Measurements from ENCODE around the gene C11orf16.
"Not testable (repeated sequence)": the region's sequence is repeated elsewhere in the genome, so short reads cannot be mapped to it uniquely, and the experiment has no call there.

Gene C11orf16, protein sequence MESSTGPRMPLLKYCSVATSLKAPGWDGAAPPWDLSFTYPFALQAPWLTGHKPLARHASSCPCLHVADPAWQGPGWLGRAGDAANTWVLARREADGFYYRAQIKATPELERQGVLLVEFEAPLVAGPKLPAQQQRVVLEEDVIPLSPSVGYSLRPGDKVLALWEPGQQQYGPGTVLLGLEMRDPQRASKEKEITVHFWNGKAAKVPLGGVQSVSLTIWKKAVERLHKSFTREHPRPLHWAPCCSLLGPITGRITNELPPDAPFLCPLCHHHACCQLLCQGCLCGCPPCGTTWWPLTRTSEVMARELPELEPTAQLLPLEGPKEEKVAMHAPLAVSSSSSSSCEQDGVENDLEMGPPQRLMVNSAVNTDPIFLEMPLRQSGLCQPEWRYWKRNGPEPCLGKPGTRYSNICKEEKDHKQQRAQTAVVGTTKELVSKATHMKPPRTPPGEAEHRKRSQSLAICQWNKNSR

DNA sequence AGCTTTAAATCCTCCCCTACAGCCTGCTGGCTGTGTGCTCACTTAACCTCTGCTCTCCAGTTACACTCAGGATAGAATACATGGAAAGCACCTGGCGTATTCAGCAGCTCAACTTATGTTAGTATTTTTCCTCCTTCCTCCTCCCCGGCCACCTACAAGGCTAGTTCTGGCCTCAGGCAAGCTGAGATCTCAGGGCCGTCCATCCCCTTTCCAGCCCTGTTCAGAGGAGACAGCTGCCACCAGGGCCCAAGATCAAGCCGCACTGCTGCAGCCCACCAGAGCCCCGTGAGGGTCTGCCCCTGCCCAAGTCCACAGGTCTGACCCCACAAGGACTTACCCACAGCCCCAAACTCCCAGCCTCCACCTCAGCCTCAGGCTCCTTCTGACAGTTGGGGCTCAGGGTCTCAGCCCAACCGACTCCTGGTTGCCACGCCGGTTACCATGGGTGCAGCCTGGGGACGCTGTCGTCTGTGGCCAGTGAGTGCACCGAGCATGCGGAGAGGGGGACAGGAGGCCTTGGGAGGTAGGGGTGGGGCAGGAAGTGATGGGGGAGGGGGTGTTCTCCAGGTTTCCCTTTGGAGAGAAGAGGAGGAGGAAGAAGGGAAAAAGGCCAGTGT is at the start of gene C11orf16:
Gene C11orf16, minus strand, starts transcription at position 384 of the 617 bp plus-strand sequence. CDS start 639 bp downstream, outside the sequence.
- H3K36me3 ChIP-seq (ENCODE audit: control insufficient read depth in 2 of 2, insufficient read depth in 2 of 2, low read length in 2 of 2) = no peaks in the 10 kb centered on the region
- H3K4me1 ChIP-seq (ENCODE audit: control insufficient read depth in 2 of 2, insufficient read depth in 2 of 2, low read length in 2 of 2) = no peaks in the 10 kb centered on the region
- H3K9me3 ChIP-seq (ENCODE audit: control insufficient read depth in 2 of 2, low read length in 2 of 2) = no peaks in the 10 kb centered on the region
- H3K4me3 ChIP-seq (ENCODE audit: low read length in 2 of 2) = no peak within 1 kb of the TSS
- H3K9ac ChIP-seq (ENCODE audit: low read depth in 1 of 2, low read length in 2 of 2) = no peak within 1 kb of the TSS
- H3K27me3 ChIP-seq (ENCODE audit: control insufficient read depth in 2 of 2, insufficient read depth in 2 of 2, low read length in 2 of 2) = no peaks in the 10 kb centered on the region
- no peak within 1 kb of the TSS for H3K27ac ChIP-seq (ENCODE audit: low read depth in 2 of 2, low read length in 2 of 2)

GRCh38 chr11:8980485-8980884 is 47.7 kb upstream of the C11orf16 start:
- H3K27me3 ChIP-seq (ENCODE audit: control insufficient read depth in 2 of 2, insufficient read depth in 2 of 2, low read length in 2 of 2) = no peaks in the 10 kb centered on the region
- no peak overlapping the region for H3K9ac ChIP-seq (ENCODE audit: low read depth in 1 of 2, low read length in 2 of 2)
- no peak overlapping the region for H3K4me3 ChIP-seq (ENCODE audit: low read length in 2 of 2)
- H3K4me1 ChIP-seq (ENCODE audit: control insufficient read depth in 2 of 2, insufficient read depth in 2 of 2, low read length in 2 of 2) = no peaks in the 10 kb centered on the region
- H3K27ac ChIP-seq (ENCODE audit: low read depth in 2 of 2, low read length in 2 of 2) = no peak overlapping the region
- no peaks in the 10 kb centered on the region for H3K36me3 ChIP-seq (ENCODE audit: control insufficient read depth in 2 of 2, insufficient read depth in 2 of 2, low read length in 2 of 2)
- H3K9me3 ChIP-seq (ENCODE audit: control insufficient read depth in 2 of 2, low read length in 2 of 2) = no peaks in the 10 kb centered on the region

DNA sequence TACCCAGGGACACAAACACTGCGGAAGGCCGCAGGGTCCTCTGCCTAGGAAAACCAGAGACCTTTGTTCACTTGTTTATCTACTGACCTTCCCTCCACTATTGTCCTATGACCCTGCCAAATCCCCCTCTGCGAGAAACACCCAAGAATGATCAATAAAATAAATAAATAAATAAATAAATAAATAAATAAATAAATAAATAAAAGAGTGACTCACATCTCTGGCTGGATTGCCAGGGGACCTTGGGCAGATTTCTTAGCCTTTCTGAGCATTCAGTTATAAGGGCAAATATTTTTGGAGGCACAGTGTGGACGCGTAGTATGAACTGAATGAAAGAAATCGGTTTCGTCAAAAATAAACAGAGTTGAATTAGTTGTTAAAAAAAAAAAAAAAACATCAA is 46.6 kb upstream of the C11orf16 start:
- not testable (repeated sequence) for H3K4me3 ChIP-seq (ENCODE audit: low read length in 2 of 2); H3K27ac ChIP-seq (ENCODE audit: low read depth in 2 of 2, low read length in 2 of 2); H3K27me3 ChIP-seq (ENCODE audit: control insufficient read depth in 2 of 2, insufficient read depth in 2 of 2, low read length in 2 of 2)

GRCh38 chr11:8973121-8973520 is 40.4 kb upstream of the C11orf16 start:
- H3K4me1 ChIP-seq (ENCODE audit: control insufficient read depth in 2 of 2, insufficient read depth in 2 of 2, low read length in 2 of 2) = no peaks in the 10 kb centered on the region
- H3K4me3 ChIP-seq (ENCODE audit: low read length in 2 of 2) = no peak overlapping the region
- H3K36me3 ChIP-seq (ENCODE audit: control insufficient read depth in 2 of 2, insufficient read depth in 2 of 2, low read length in 2 of 2) = no peaks in the 10 kb centered on the region
- no peaks in the 10 kb centered on the region for H3K27me3 ChIP-seq (ENCODE audit: control insufficient read depth in 2 of 2, insufficient read depth in 2 of 2, low read length in 2 of 2)
- H3K9me3 ChIP-seq (ENCODE audit: control insufficient read depth in 2 of 2, low read length in 2 of 2) = no peaks in the 10 kb centered on the region
- no peak overlapping the region for H3K27ac ChIP-seq (ENCODE audit: low read depth in 2 of 2, low read length in 2 of 2)
- H3K9ac ChIP-seq (ENCODE audit: low read depth in 1 of 2, low read length in 2 of 2) = no peak overlapping the region

More for the DNA sequence above, 46.6 kb upstream of the C11orf16 start:
- not testable (repeated sequence) for H3K4me1 ChIP-seq (ENCODE audit: control insufficient read depth in 2 of 2, insufficient read depth in 2 of 2, low read length in 2 of 2); H3K9me3 ChIP-seq (ENCODE audit: control insufficient read depth in 2 of 2, low read length in 2 of 2); H3K36me3 ChIP-seq (ENCODE audit: control insufficient read depth in 2 of 2, insufficient read depth in 2 of 2, low read length in 2 of 2); H3K9ac ChIP-seq (ENCODE audit: low read depth in 1 of 2, low read length in 2 of 2)

GRCh38 chr11:8971924-8972316 is 39.2 kb upstream of the C11orf16 start:
- H3K9ac ChIP-seq (ENCODE audit: low read depth in 1 of 2, low read length in 2 of 2) = no peak overlapping the region
- no peaks in the 10 kb centered on the region for H3K27me3 ChIP-seq (ENCODE audit: control insufficient read depth in 2 of 2, insufficient read depth in 2 of 2, low read length in 2 of 2)
- H3K36me3 ChIP-seq (ENCODE audit: control insufficient read depth in 2 of 2, insufficient read depth in 2 of 2, low read length in 2 of 2) = no peaks in the 10 kb centered on the region
- no peaks in the 10 kb centered on the region for H3K4me1 ChIP-seq (ENCODE audit: control insufficient read depth in 2 of 2, insufficient read depth in 2 of 2, low read length in 2 of 2)
- no peak overlapping the region for H3K27ac ChIP-seq (ENCODE audit: low read depth in 2 of 2, low read length in 2 of 2)
- H3K9me3 ChIP-seq (ENCODE audit: control insufficient read depth in 2 of 2, low read length in 2 of 2) = no peaks in the 10 kb centered on the region
- H3K4me3 ChIP-seq (ENCODE audit: low read length in 2 of 2) = no peak overlapping the region

DNA sequence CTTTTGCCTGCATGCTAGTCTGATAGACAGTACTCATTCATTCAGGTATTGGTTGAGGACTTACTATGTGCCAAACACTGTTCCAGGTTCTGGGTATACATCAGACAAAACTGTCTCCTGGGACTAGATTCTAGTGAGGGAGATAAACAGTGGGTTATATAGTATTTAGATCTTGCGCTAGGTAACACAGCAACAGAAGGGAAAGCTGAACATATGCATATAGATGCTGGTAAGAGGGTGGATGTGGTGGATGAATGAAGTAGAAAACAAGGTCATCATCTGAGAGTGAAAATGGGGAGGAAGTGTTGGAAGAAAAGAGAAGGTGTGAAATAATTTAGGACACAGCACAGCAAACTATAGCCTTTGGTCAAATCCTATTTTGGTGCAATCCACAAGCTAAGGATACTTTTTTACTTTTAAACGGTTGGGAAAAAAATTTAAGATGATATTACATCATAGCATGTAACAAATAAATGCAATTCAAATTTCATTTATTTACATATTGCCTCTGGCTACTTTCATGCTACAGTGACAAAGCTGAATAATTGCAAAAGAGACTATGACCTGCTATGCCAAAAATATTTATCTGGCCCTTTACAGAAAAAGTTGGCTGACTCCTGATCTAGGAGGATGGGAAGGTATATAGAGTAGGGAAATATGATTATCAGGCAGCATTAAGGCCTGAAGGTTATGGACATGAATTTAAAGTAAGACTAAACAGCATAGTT is 38.6 kb upstream of the C11orf16 start:
- Histone ChIP-seq H3K36me3 (ENCODE audit: control insufficient read depth in 2 of 2, insufficient read depth in 2 of 2, low read length in 2 of 2) (no peaks in the 10 kb centered on the region), H3K9me3 (ENCODE audit: control insufficient read depth in 2 of 2, low read length in 2 of 2) (no peaks in the 10 kb centered on the region), H3K9ac (ENCODE audit: low read depth in 1 of 2, low read length in 2 of 2) (no peak overlapping the region), H3K27ac (ENCODE audit: low read depth in 2 of 2, low read length in 2 of 2) (no peak overlapping the region), H3K27me3 (ENCODE audit: control insufficient read depth in 2 of 2, insufficient read depth in 2 of 2, low read length in 2 of 2) (no peaks in the 10 kb centered on the region), H3K4me1 (ENCODE audit: control insufficient read depth in 2 of 2, insufficient read depth in 2 of 2, low read length in 2 of 2) (no peaks in the 10 kb centered on the region), H3K4me3 (ENCODE audit: low read length in 2 of 2) (no peak overlapping the region)

- no peaks in the 10 kb centered on the region for H3K36me3 ChIP-seq (ENCODE audit: control insufficient read depth in 2 of 2, insufficient read depth in 2 of 2, low read length in 2 of 2)
- H3K4me3 ChIP-seq (ENCODE audit: low read length in 2 of 2) = no peak overlapping the region
- no peak overlapping the region for H3K27ac ChIP-seq (ENCODE audit: low read depth in 2 of 2, low read length in 2 of 2)
- H3K9me3 ChIP-seq (ENCODE audit: control insufficient read depth in 2 of 2, low read length in 2 of 2) = no peaks in the 10 kb centered on the region
- H3K4me1 ChIP-seq (ENCODE audit: control insufficient read depth in 2 of 2, insufficient read depth in 2 of 2, low read length in 2 of 2) = peaks cover 17% of the 10 kb centered on the region in 2 donors
- H3K9ac ChIP-seq (ENCODE audit: low read depth in 1 of 2, low read length in 2 of 2) = no peak overlapping the region
- no peaks in the 10 kb centered on the region for H3K27me3 ChIP-seq (ENCODE audit: control insufficient read depth in 2 of 2, insufficient read depth in 2 of 2, low read length in 2 of 2)
Observed at GRCh38 chr11:8967184-8967583, 34.4 kb upstream of the C11orf16 start.

DNA sequence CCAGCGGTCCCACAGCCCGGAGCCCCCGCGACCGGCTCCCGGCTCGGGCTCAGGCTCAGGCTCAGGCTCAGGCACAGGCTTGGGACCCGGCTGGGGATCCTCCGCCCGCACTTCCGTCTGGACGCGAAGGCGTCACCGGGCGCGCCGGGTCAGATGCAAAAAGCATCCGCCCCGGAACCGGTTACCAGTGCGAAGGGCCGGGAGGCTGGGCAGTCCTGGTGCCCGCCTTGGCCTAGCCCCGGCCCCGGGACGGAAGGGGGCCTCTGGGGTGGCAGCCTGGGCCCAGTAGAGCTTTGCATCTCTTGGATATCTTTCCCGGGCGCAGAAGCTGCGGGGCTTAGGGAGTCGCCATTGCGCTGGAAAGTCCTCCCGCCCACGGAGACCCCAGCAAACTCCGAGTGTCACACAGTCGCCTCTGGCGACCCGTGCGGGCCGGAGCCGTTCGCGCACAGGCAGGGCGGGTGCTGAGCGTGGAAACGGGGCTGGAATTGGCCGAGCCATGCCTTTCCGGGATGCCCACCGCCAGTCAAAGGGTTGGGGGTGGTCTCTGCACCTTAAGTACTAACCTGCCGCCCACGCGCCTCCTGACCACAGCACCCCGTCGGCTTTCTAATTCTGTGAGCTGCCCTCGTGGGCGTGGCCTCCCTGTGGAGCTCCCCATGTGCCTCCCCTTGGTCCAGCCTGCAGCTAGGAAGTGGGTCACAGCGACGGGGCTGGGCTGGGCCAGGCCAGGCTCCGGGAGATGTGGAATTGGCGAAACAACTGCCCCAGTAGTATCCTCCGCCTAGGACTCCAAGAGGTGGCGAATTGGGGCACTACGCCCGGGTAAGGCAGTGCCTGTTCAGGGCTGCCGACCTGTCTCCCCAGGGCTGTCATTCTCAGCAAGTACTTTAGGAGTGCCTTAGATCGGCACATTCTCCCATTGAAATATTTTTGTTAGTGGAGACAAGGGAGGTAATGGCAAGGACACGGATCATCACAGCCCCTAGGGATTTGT is 31.9 kb upstream of the C11orf16 start, which contains the start of gene TMEM9B:
Gene TMEM9B, minus strand, starts transcription at position 119 of the 997 bp plus-strand sequence. CDS start 129 bp downstream, outside the sequence.
- no peaks in the 10 kb centered on the region for H3K36me3 ChIP-seq (ENCODE audit: control insufficient read depth in 2 of 2, insufficient read depth in 2 of 2, low read length in 2 of 2)
- peaks cover 17 to 19% of the 10 kb centered on the region in 2 donors for H3K4me1 ChIP-seq (ENCODE audit: control insufficient read depth in 2 of 2, insufficient read depth in 2 of 2, low read length in 2 of 2)
- no peaks in the 10 kb centered on the region for H3K9me3 ChIP-seq (ENCODE audit: control insufficient read depth in 2 of 2, low read length in 2 of 2)
- H3K27me3 ChIP-seq (ENCODE audit: control insufficient read depth in 2 of 2, insufficient read depth in 2 of 2, low read length in 2 of 2) = no peaks in the 10 kb centered on the region
- H3K27ac ChIP-seq (ENCODE audit: low read depth in 2 of 2, low read length in 2 of 2) = peak within 1 kb of the TSS; percentile 98 to 99
- peak within 1 kb of the TSS; percentile 97 to 99 for H3K9ac ChIP-seq (ENCODE audit: low read depth in 1 of 2, low read length in 2 of 2)
- peak within 1 kb of the TSS; percentile 90 to 97 for H3K4me3 ChIP-seq (ENCODE audit: low read length in 2 of 2)

GRCh38 chr11:8963569-8964323 is 31.0 kb upstream of the C11orf16 start:
- H3K36me3 ChIP-seq (ENCODE audit: control insufficient read depth in 2 of 2, insufficient read depth in 2 of 2, low read length in 2 of 2) = no peaks in the 10 kb centered on the region
- H3K27ac ChIP-seq (ENCODE audit: low read depth in 2 of 2, low read length in 2 of 2) = peak overlapping the region; percentile 98 to 99
- no peaks in the 10 kb centered on the region for H3K27me3 ChIP-seq (ENCODE audit: control insufficient read depth in 2 of 2, insufficient read depth in 2 of 2, low read length in 2 of 2)
- no peaks in the 10 kb centered on the region for H3K9me3 ChIP-seq (ENCODE audit: control insufficient read depth in 2 of 2, low read length in 2 of 2)
- H3K9ac ChIP-seq (ENCODE audit: low read depth in 1 of 2, low read length in 2 of 2) = peak overlapping the region; percentile 97 to 99
- H3K4me3 ChIP-seq (ENCODE audit: low read length in 2 of 2) = peak overlapping the region; percentile 90 to 97
- H3K4me1 ChIP-seq (ENCODE audit: control insufficient read depth in 2 of 2, insufficient read depth in 2 of 2, low read length in 2 of 2) = peaks cover 22 to 27% of the 10 kb centered on the region in 2 donors

Data from mucosa of rectum (tissue), 2 donors.